Measurements from ENCODE around the gene NPHS1.

NPHS1 gene

GRCh38 chr19:35787227-35787799, 65.0 kb downstream of the NPHS1 start:
- DNase-seq (ENCODE audit: low read depth in 3 of 3): no peak

GRCh38 chr19:35786299-35787160, 65.8 kb downstream of the NPHS1 start:
- no peak for DNase-seq (ENCODE audit: low read depth in 3 of 3)

- DNase-seq (ENCODE audit: low read depth in 3 of 3): no peak
These were observed 67.0 kb downstream of the NPHS1 start for GRCh38 chr19:35785339-35785627.

GRCh38 chr19:35784503-35785338, 67.6 kb downstream of the NPHS1 start:
- no peak for DNase-seq (ENCODE audit: low read depth in 3 of 3)

- no peak for DNase-seq (ENCODE audit: low read depth in 3 of 3)
These were observed 68.6 kb downstream of the NPHS1 start for GRCh38 chr19:35783469-35784434.

GRCh38 chr19:35782589-35782988, 69.7 kb downstream of the NPHS1 start:
- no peak for DNase-seq (ENCODE audit: low read depth in 3 of 3)

GRCh38 chr19:35781650-35782049, 70.7 kb downstream of the NPHS1 start:
- DNase-seq (ENCODE audit: low read depth in 3 of 3): no peak

- DNase-seq (ENCODE audit: low read depth in 3 of 3): no peak
These were observed 71.6 kb downstream of the NPHS1 start for GRCh38 chr19:35780717-35781116.

- DNase-seq (ENCODE audit: low read depth in 3 of 3): no peak
These were observed 72.2 kb downstream of the NPHS1 start for GRCh38 chr19:35780058-35780457.

- no peak for DNase-seq (ENCODE audit: low read depth in 3 of 3)
These were observed 73.3 kb downstream of the NPHS1 start for GRCh38 chr19:35779033-35779432.

- no peak for DNase-seq (ENCODE audit: low read depth in 3 of 3)
These were observed 74.3 kb downstream of the NPHS1 start for GRCh38 chr19:35777961-35778360.

GRCh38 chr19:35777086-35777841, 75.0 kb downstream of the NPHS1 start:
- DNase-seq (ENCODE audit: low read depth in 3 of 3): no peak

GRCh38 chr19:35776102-35776788, 76.1 kb downstream of the NPHS1 start:
- no peak for DNase-seq (ENCODE audit: low read depth in 3 of 3)

All from stimulated activated CD4-positive, alpha-beta T cell treated with anti-CD3 and anti-CD28 coated beads, TNF-alpha, amount 100 ng/mL, for 24 hours (primary cell).